GM06990 (cell line): ENCODE results near the gene ASB2.

ENCODE experiments used
- DNase-seq: peaks from one replicate; pipeline ENCODE4 v3.0.0-alpha.2; 2011; ENCODE audit not compliant: insufficient read length; ENCODE audit errors: extremely low read depth
- H3K27me3 ChIP-seq: replicated peaks from 2 replicates; pipeline ENCODE4 v1.6.0; 2011; ENCODE audit warnings: low read length; ENCODE audit not compliant: control insufficient read depth, insufficient read depth
- H3K36me3 ChIP-seq: 2 replicates; pipeline ENCODE4 v1.5.1; 2011; ENCODE audit warnings: low read length; ENCODE audit not compliant: control insufficient read depth, insufficient read depth
- H3K4me3 ChIP-seq: replicated peaks from 2 replicates; pipeline ENCODE4 v1.5.1; 2011; ENCODE audit warnings: low read depth, mild to moderate bottlenecking, control low read depth, low read length
- CTCF ChIP-seq: IDR thresholded peaks from 2 replicates; pipeline ENCODE4 v1.5.1; 2011; ENCODE audit warnings: low read length, control low read depth, mild to moderate bottlenecking, inconsistent platforms; ENCODE audit not compliant: insufficient read depth, poor library complexity, severe bottlenecking

Gene ASB2

GRCh38 chr14:94005324-94006073 is 29.1 kb upstream of the ASB2 start:
- H3K27me3 ChIP-seq: peaks cover 2% of the 10 kb centered on the region
- no peaks in the 10 kb centered on the region for H3K36me3 ChIP-seq
- H3K4me3 ChIP-seq: no peak overlapping the region
- no peak for DNase-seq
- peak; percentile 62 for TF ChIP-seq CTCF

- no peak for DNase-seq
- no peak for TF ChIP-seq CTCF
- no peaks in the 10 kb centered on the region for H3K36me3 ChIP-seq
- H3K4me3 ChIP-seq: no peak overlapping the region
- H3K27me3 ChIP-seq: peaks cover 2% of the 10 kb centered on the region
Observed at GRCh38 chr14:94004015-94004414, 27.6 kb upstream of the ASB2 start.

GRCh38 chr14:94003397-94003796 is 27.0 kb upstream of the ASB2 start:
- Histone ChIP-seq H3K4me3 (no peak overlapping the region), H3K27me3 (peaks cover 2% of the 10 kb centered on the region), H3K36me3 (no peaks in the 10 kb centered on the region)
- no peak for TF ChIP-seq CTCF
- DNase-seq: no peak

GRCh38 chr14:94001501-94002396 is 25.4 kb upstream of the ASB2 start:
- H3K27me3 ChIP-seq: peaks cover 2% of the 10 kb centered on the region
- H3K36me3 ChIP-seq: no peaks in the 10 kb centered on the region
- H3K4me3 ChIP-seq: no peak overlapping the region
- peak; percentile 95 for TF ChIP-seq CTCF
- DNase-seq: peak; percentile 48

- Histone ChIP-seq H3K4me3 (no peak overlapping the region), H3K36me3 (no peaks in the 10 kb centered on the region), H3K27me3 (peaks cover 2% of the 10 kb centered on the region)
- TF ChIP-seq CTCF: no peak
- no peak for DNase-seq
Observed at GRCh38 chr14:94001016-94001415, 24.6 kb upstream of the ASB2 start.
